ENCODE data around the gene DND1.
"Not testable (repeated sequence)": the region's sequence is repeated elsewhere in the genome, so short reads cannot be mapped to it uniquely, and the experiment has no call there.

The DND1 gene

GRCh38 chr5:140672455-140673186, 755 bp downstream of the DND1 start:
- DNase-seq (ENCODE audit: low read depth in 4 of 4, low spot score in 1 of 4), result no peak

GRCh38 chr5:140671472-140672125, 1.8 kb downstream of the DND1 start:
- no peak for DNase-seq (ENCODE audit: low read depth in 4 of 4, low spot score in 1 of 4)

- not testable (repeated sequence) for DNase-seq (ENCODE audit: low read depth in 4 of 4, low spot score in 1 of 4)
Measured at GRCh38 chr5:140671035-140671434, 2.3 kb downstream of the DND1 start.

GRCh38 chr5:140664359-140665119, 8.8 kb downstream of the DND1 start, which contains the start of gene WDR55:
WDR55 (plus strand) TSS chr5:140664904; CDS start chr5:140664913, 9 bp downstream.
- peak; percentile 88 to 97 (median 96) for DNase-seq (ENCODE audit: low read depth in 4 of 4, low spot score in 1 of 4)

GRCh38 chr5:140664030-140664358, 9.4 kb downstream of the DND1 start:
- no peak for DNase-seq (ENCODE audit: low read depth in 4 of 4, low spot score in 1 of 4)

GRCh38 chr5:140660371-140660770, 13.0 kb downstream of the DND1 start:
- not testable (repeated sequence) for DNase-seq (ENCODE audit: low read depth in 4 of 4, low spot score in 1 of 4)

GRCh38 chr5:140658870-140659269, 14.5 kb downstream of the DND1 start:
- DNase-seq (ENCODE audit: low read depth in 4 of 4, low spot score in 1 of 4), result no peak

GRCh38 chr5:140647042-140647419, 26.3 kb downstream of the DND1 start:
- DNase-seq (ENCODE audit: low read depth in 4 of 4, low spot score in 1 of 4), result no peak

GRCh38 chr5:140642718-140643117, 30.7 kb downstream of the DND1 start:
- no peak for DNase-seq (ENCODE audit: low read depth in 4 of 4, low spot score in 1 of 4)

- DNase-seq (ENCODE audit: low read depth in 4 of 4, low spot score in 1 of 4), result no peak
Measured at GRCh38 chr5:140641716-140642115, 31.7 kb downstream of the DND1 start.

GRCh38 chr5:140639148-140639981, 34.0 kb downstream of the DND1 start, which contains the start of gene TMCO6:
TMCO6 (plus strand) TSS chr5:140639451; CDS start chr5:140639528, 77 bp downstream.
- DNase-seq (ENCODE audit: low read depth in 4 of 4, low spot score in 1 of 4), result peak; percentile 93 to 98 (median 96)

- DNase-seq (ENCODE audit: low read depth in 4 of 4, low spot score in 1 of 4), result not testable (repeated sequence)
Measured at GRCh38 chr5:140638898-140639147, 34.6 kb downstream of the DND1 start.

- no peak for DNase-seq (ENCODE audit: low read depth in 4 of 4, low spot score in 1 of 4)
Measured at GRCh38 chr5:140637371-140638100, 35.8 kb downstream of the DND1 start.

- DNase-seq (ENCODE audit: low read depth in 4 of 4, low spot score in 1 of 4), result no peak
Measured at GRCh38 chr5:140635291-140636257, 37.8 kb downstream of the DND1 start.

GRCh38 chr5:140634103-140634502, 39.3 kb downstream of the DND1 start:
- DNase-seq (ENCODE audit: low read depth in 4 of 4, low spot score in 1 of 4), result no peak

- DNase-seq (ENCODE audit: low read depth in 4 of 4, low spot score in 1 of 4), result no peak
Measured at GRCh38 chr5:140633501-140633900, 39.9 kb downstream of the DND1 start.

GRCh38 chr5:140633021-140633471, 40.3 kb downstream of the DND1 start, which contains the start of gene CD14:
CD14 (minus strand) TSS chr5:140633175; CDS start chr5:140633071, 104 bp downstream.
- no peak for DNase-seq (ENCODE audit: low read depth in 4 of 4, low spot score in 1 of 4)

- peak in 1 of 4 experiments; percentile 24 for DNase-seq (ENCODE audit: low read depth in 4 of 4, low spot score in 1 of 4)
Measured at GRCh38 chr5:140632366-140633020, 40.9 kb downstream of the DND1 start.

All from stimulated activated CD4-positive, alpha-beta T cell treated with anti-CD3 and anti-CD28 coated beads, Interleukin-1b, Interleukin-23, amount 100 ng/mL, for 24 hours (primary cell).